Naive B cell (primary cell): Measurements from ENCODE around the gene EIF3F. TPM values are rescaled to one million over a fixed set of nuclear protein-coding genes. Genes with fewer than 3 reads are reported as not detected.
A peak's percentile ranks its signal among the peaks of the same experiment; 100 is the strongest.

Source experiments
- ATAC-seq, 2 donors: fragments of 150-1000 bp; cut with Tn5 transposase; 2 replicates each; pipeline ENCODE4 v1.10.0; 2021; ENCODE audit warnings: low read depth in 2 of 2, mild to moderate bottlenecking in 2 of 2, moderate library complexity in 2 of 2
- DNase-seq: peaks from one replicate; pipeline ENCODE4 v3.0.0; 2022
- H3K27ac Mint-ChIP-seq, 6 donors: one replicate each; pipeline ENCODE4 v1.8.0; 2020 to 2022; ENCODE audit warnings: mild to moderate bottlenecking in 6 of 6, mixed read lengths in 6 of 6, moderate library complexity in 5 of 6, inconsistent platforms in 2 of 6
- H3K27me3 Mint-ChIP-seq, 3 donors: one replicate each; pipeline ENCODE4 v1.8.0; 2021 to 2022; ENCODE audit warnings: mixed read lengths in 3 of 3, mild to moderate bottlenecking in 1 of 3
- H3K36me3 Mint-ChIP-seq, 2 donors: one replicate each; pipeline ENCODE4 v1.8.0; 2020 to 2022; ENCODE audit warnings: mixed read lengths in 2 of 2, inconsistent platforms in 1 of 2, mild to moderate bottlenecking in 1 of 2
- H3K4me1 Mint-ChIP-seq, 3 donors: one replicate each; pipeline ENCODE4 v1.8.0; 2020 to 2022; ENCODE audit warnings: mixed read lengths in 3 of 3, inconsistent platforms in 1 of 3, mild to moderate bottlenecking in 1 of 3, moderate library complexity in 1 of 3
- H3K4me3 Mint-ChIP-seq, 8 donors: one replicate each; pipeline ENCODE4 v1.8.0; 2020 to 2022; ENCODE audit warnings: mild to moderate bottlenecking in 8 of 8, mixed read lengths in 8 of 8, moderate library complexity in 8 of 8, inconsistent platforms in 2 of 8
- H3K9me3 Mint-ChIP-seq, 7 donors: one replicate each; pipeline ENCODE4 v1.8.0; 2020 to 2022; ENCODE audit warnings: mixed read lengths in 7 of 7, mild to moderate bottlenecking in 5 of 7, inconsistent platforms in 2 of 7, moderate library complexity in 1 of 7
- polyA plus RNA-seq, 6 donors: library from polyadenylated mRNA; unstranded; fragments of 300-500 nt; fragmentation: Illumina TruSeq; gene quantifications; one replicate each; pipeline ENCODE4 v1.2.3, GENCODE V29; 2021; ENCODE audit warnings: low read depth in 6 of 6

EIF3F gene
- polyA plus RNA-seq, 6 donors from 2014 or later = 384 to 508 (median 420) TPM

GRCh38 chr11:8019314-8020243 lies 32.4 kb downstream of the EIF3F start:
- Mint-ChIP-seq H3K27ac (peak overlapping the region in 3 of 6 donors; percentile 10 to 83 (median 77)), H3K4me1 (peaks cover 11 to 15% (median 12%) of the 10 kb centered on the region in 3 donors), H3K36me3 (peaks cover 0 to 8% of the 10 kb centered on the region in 2 donors), H3K9me3 (peaks cover 0 to 1% (median 0%) of the 10 kb centered on the region in 7 donors), H3K4me3 (peak overlapping the region; percentile 75 to 91 (median 87)), H3K27me3 (peaks cover 50 to 64% (median 58%) of the 10 kb centered on the region in 3 donors)
- DNase-seq (no peak), ATAC-seq (peak; percentile 29 to 32)

- peaks cover 0 to 8% of the 10 kb centered on the region in 2 donors for H3K36me3 Mint-ChIP-seq
- no peak for ATAC-seq
- H3K4me1 Mint-ChIP-seq = peaks cover 11 to 15% (median 12%) of the 10 kb centered on the region in 3 donors
- H3K4me3 Mint-ChIP-seq = peak overlapping the region; percentile 75 to 91 (median 87)
- DNase-seq = no peak
- peaks cover 44 to 57% (median 52%) of the 10 kb centered on the region in 3 donors for H3K27me3 Mint-ChIP-seq
- peak overlapping the region in 3 of 6 donors; percentile 76 to 89 (median 77) for H3K27ac Mint-ChIP-seq
- H3K9me3 Mint-ChIP-seq = peaks cover 0 to 1% (median 0%) of the 10 kb centered on the region in 7 donors
Measured at GRCh38 chr11:8020244-8020597, 33.1 kb downstream of the EIF3F start.

- H3K4me1 Mint-ChIP-seq = peaks cover 11 to 15% (median 12%) of the 10 kb centered on the region in 3 donors
- H3K27me3 Mint-ChIP-seq = peaks cover 33 to 40% (median 35%) of the 10 kb centered on the region in 3 donors
- no peak overlapping the region for H3K27ac Mint-ChIP-seq
- no peak overlapping the region for H3K4me3 Mint-ChIP-seq
- DNase-seq (no peak), ATAC-seq (no peak)
- H3K9me3 Mint-ChIP-seq = peaks cover 0 to 1% (median 0%) of the 10 kb centered on the region in 7 donors
- H3K36me3 Mint-ChIP-seq = peaks cover 0 to 8% of the 10 kb centered on the region in 2 donors
Measured at GRCh38 chr11:8021920-8022319, 34.8 kb downstream of the EIF3F start.

GRCh38 chr11:8022876-8023275 lies 35.7 kb downstream of the EIF3F start:
- ATAC-seq (no peak), DNase-seq (no peak)
- no peak overlapping the region for H3K27ac Mint-ChIP-seq
- no peak overlapping the region for H3K4me3 Mint-ChIP-seq
- H3K27me3 Mint-ChIP-seq = peaks cover 26 to 31% (median 29%) of the 10 kb centered on the region in 3 donors
- H3K9me3 Mint-ChIP-seq = peaks cover 0 to 1% (median 0%) of the 10 kb centered on the region in 7 donors
- H3K4me1 Mint-ChIP-seq = peaks cover 11 to 15% (median 12%) of the 10 kb centered on the region in 3 donors
- peaks cover 0 to 8% of the 10 kb centered on the region in 2 donors for H3K36me3 Mint-ChIP-seq

- no peaks in the 10 kb centered on the region for H3K9me3 Mint-ChIP-seq
- peaks cover 7 to 8% (median 7%) of the 10 kb centered on the region in 3 donors for H3K4me1 Mint-ChIP-seq
- peaks cover 17 to 21% (median 20%) of the 10 kb centered on the region in 3 donors for H3K27me3 Mint-ChIP-seq
- ATAC-seq (no peak), DNase-seq (no peak)
- no peak overlapping the region for H3K4me3 Mint-ChIP-seq
- peaks cover 0 to 8% of the 10 kb centered on the region in 2 donors for H3K36me3 Mint-ChIP-seq
- no peak overlapping the region for H3K27ac Mint-ChIP-seq
Measured at GRCh38 chr11:8023831-8024555, 36.9 kb downstream of the EIF3F start.

GRCh38 chr11:8025123-8025522 lies 38.0 kb downstream of the EIF3F start:
- ATAC-seq = no peak
- Mint-ChIP-seq H3K4me3 (no peak overlapping the region), H3K36me3 (peaks cover 0 to 6% of the 10 kb centered on the region in 2 donors), H3K27ac (no peak overlapping the region), H3K27me3 (peaks cover 14 to 28% (median 27%) of the 10 kb centered on the region in 3 donors), H3K9me3 (no peaks in the 10 kb centered on the region), H3K4me1 (peaks cover 5 to 6% (median 5%) of the 10 kb centered on the region in 3 donors)
- DNase-seq = no peak

GRCh38 chr11:8025816-8026215 lies 38.7 kb downstream of the EIF3F start:
- Mint-ChIP-seq H3K4me3 (no peak overlapping the region), H3K9me3 (no peaks in the 10 kb centered on the region), H3K27me3 (peaks cover 8 to 28% (median 27%) of the 10 kb centered on the region in 3 donors), H3K27ac (no peak overlapping the region), H3K36me3 (no peaks in the 10 kb centered on the region), H3K4me1 (no peaks in the 10 kb centered on the region)
- ATAC-seq (no peak), DNase-seq (no peak)

GRCh38 chr11:8026982-8027381 lies 39.8 kb downstream of the EIF3F start:
- DNase-seq (no peak), ATAC-seq (no peak)
- no peak overlapping the region for H3K27ac Mint-ChIP-seq
- peaks cover 5 to 31% (median 29%) of the 10 kb centered on the region in 3 donors for H3K27me3 Mint-ChIP-seq
- no peaks in the 10 kb centered on the region for H3K4me1 Mint-ChIP-seq
- no peak overlapping the region for H3K4me3 Mint-ChIP-seq
- no peaks in the 10 kb centered on the region for H3K9me3 Mint-ChIP-seq
- H3K36me3 Mint-ChIP-seq = no peaks in the 10 kb centered on the region

GRCh38 chr11:8028766-8029165 lies 41.6 kb downstream of the EIF3F start:
- peaks cover 14 to 40% (median 38%) of the 10 kb centered on the region in 3 donors for H3K27me3 Mint-ChIP-seq
- H3K27ac Mint-ChIP-seq = no peak overlapping the region
- DNase-seq (no peak), ATAC-seq (no peak)
- H3K9me3 Mint-ChIP-seq = no peaks in the 10 kb centered on the region
- H3K4me3 Mint-ChIP-seq = no peak overlapping the region
- no peaks in the 10 kb centered on the region for H3K36me3 Mint-ChIP-seq
- peaks cover 6 to 9% (median 9%) of the 10 kb centered on the region in 3 donors for H3K4me1 Mint-ChIP-seq

GRCh38 chr11:8030526-8031247 lies 43.5 kb downstream of the EIF3F start:
- Mint-ChIP-seq H3K4me1 (peaks cover 6 to 9% (median 9%) of the 10 kb centered on the region in 3 donors), H3K27me3 (peaks cover 18 to 46% (median 46%) of the 10 kb centered on the region in 3 donors), H3K27ac (peak overlapping the region in 1 of 6 donors; percentile 30), H3K9me3 (no peaks in the 10 kb centered on the region), H3K4me3 (no peak overlapping the region), H3K36me3 (no peaks in the 10 kb centered on the region)
- DNase-seq (no peak), ATAC-seq (no peak)

GRCh38 chr11:8031248-8032115 lies 44.3 kb downstream of the EIF3F start:
- no peaks in the 10 kb centered on the region for H3K36me3 Mint-ChIP-seq
- peaks cover 6 to 9% (median 9%) of the 10 kb centered on the region in 3 donors for H3K4me1 Mint-ChIP-seq
- H3K27ac Mint-ChIP-seq = no peak overlapping the region
- peaks cover 22 to 48% (median 46%) of the 10 kb centered on the region in 3 donors for H3K27me3 Mint-ChIP-seq
- H3K4me3 Mint-ChIP-seq = no peak overlapping the region
- H3K9me3 Mint-ChIP-seq = no peaks in the 10 kb centered on the region
- ATAC-seq (no peak), DNase-seq (no peak)

- Mint-ChIP-seq H3K4me3 (no peak overlapping the region), H3K4me1 (peaks cover 6 to 9% (median 9%) of the 10 kb centered on the region in 3 donors), H3K27me3 (peaks cover 22 to 54% (median 46%) of the 10 kb centered on the region in 3 donors), H3K9me3 (no peaks in the 10 kb centered on the region), H3K27ac (no peak overlapping the region), H3K36me3 (no peaks in the 10 kb centered on the region)
- ATAC-seq (no peak), DNase-seq (no peak)
Measured at GRCh38 chr11:8032122-8032521, 45.0 kb downstream of the EIF3F start.
